H1 (cell line): ENCODE data around the gene PCCA. TPM values are rescaled to one million over a fixed set of nuclear protein-coding genes. Genes with fewer than 3 reads are reported as not detected.

ENCODE experiments used
- ATF2 ChIP-seq: IDR thresholded peaks from 2 replicates; pipeline ENCODE4 v1.6.1; 2012; ENCODE audit warnings: low read length, inconsistent platforms
- CHD7 ChIP-seq: fragments of 300-600 bp; sonication (generic); IDR thresholded peaks from 2 replicates; pipeline ENCODE4 v1.7.1; 2012; ENCODE audit warnings: low read length, moderate library complexity, mild to moderate bottlenecking, inconsistent platforms; ENCODE audit not compliant: insufficient replicate concordance
- PHF8 ChIP-seq: fragments of 200-600 bp; sonication (generic); conservative IDR thresholded peaks from 2 replicates; pipeline ENCODE4 v1.7.1; 2012; ENCODE audit warnings: low read depth, mild to moderate bottlenecking, inconsistent platforms, low read length, moderate library complexity
- polyA plus RNA-seq, 7 experiments: library from polyadenylated mRNA; depleted of rRNA in 3 of 7; stranded (reverse) in 5 of 7; unstranded in 2 of 7; fragments of >200 nt in 5 of 7; fragments of 200-250 nt in 2 of 7; gene quantifications; 1 replicate in 5 of 7; 2 replicates in 1 of 7; 4 replicates in 1 of 7; pipeline versions ENCODE4 v1.2.1 to v1.2.3, GENCODE V29; 2011 to 2013; ENCODE audit warnings: missing spikeins in 2 of 7, mixed read lengths in 2 of 7
- total RNA-seq: library from RNA; stranded (reverse); fragmentation: NEBNext Ultra II Directional; extraction: Animal tissue kit (Norgen Biotek cat#: 25700); gene quantifications from 2 replicates; pipeline ENCODE4 v1.2.1, GENCODE V29; 2021

PCCA gene
- total and polyA plus RNA-seq, 2 of the 8 experiments (the other 6 are each of a cell fraction or from before 2014, with no cell fraction given): 18.4 to 49.8 TPM

DNA sequence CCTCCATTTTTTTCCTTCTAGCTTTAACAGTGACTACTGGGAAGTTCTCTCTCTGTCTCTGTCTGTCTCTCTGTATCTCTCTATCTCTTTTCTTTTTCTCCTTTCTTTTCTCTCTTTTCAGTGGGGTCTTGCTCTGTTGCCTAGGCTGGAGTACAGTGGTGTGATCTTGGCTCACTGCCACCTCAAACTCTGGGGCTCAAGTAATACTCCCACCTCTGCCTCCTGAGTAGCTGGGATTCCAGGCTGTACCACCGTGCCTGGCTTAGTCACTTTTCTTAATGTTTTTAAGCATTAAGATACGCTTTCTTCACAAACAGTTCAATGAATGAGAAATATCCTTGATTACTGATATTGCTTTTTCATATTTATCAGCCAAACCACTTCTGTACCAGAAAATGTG, 13.1 kb downstream of the PCCA start (continued):
- TF ChIP-seq CHD7 (no peak), ATF2 (no peak), PHF8 (no peak)
- TF ChIP-seq, all 59 proteins: peak for 0
